ENCODE results near the gene CEACAM3.

DNA sequence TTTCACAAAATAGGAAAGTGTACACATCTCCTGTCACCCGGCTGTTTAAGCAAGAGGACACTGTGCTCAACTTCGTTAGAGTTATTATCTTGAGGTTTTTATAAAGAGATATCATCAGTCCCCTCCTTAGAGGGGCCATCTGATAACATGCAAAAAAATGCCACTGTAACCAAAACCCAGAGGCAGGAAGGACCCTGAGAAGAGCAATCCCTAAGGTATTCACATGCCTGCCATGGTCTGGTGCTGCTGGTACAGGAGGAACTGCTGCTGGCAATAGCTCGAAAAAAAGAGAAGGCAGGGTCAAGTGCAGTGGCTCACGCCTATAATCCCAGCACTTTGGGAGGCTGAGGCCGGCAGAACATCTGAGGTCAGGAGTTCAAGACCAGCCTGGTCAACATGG, 12.8 kb upstream of the CEACAM3 start:
- TF ChIP-seq, protein P1, sequence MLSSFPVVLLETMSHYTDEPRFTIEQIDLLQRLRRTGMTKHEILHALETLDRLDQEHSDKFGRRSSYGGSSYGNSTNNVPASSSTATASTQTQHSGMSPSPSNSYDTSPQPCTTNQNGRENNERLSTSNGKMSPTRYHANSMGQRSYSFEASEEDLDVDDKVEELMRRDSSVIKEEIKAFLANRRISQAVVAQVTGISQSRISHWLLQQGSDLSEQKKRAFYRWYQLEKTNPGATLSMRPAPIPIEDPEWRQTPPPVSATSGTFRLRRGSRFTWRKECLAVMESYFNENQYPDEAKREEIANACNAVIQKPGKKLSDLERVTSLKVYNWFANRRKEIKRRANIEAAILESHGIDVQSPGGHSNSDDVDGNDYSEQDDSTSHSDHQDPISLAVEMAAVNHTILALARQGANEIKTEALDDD (IDR thresholded peaks at IDR 0.05): no peak
- TF ChIP-seq POLR2A (conservative IDR thresholded peaks at IDR 0.05) (no peak), YY1 (IDR thresholded peaks at IDR 0.05; ENCODE audit: borderline replicate concordance in 1 of 3, control insufficient read depth in 1 of 3, extremely low read depth in 1 of 3, insufficient read depth in 3 of 3, insufficient read length in 1 of 3, insufficient replicate concordance in 2 of 3, low read depth in 1 of 3, low read length in 2 of 3) (no peak), RBM14 (IDR thresholded peaks at IDR 0.05; ENCODE audit: borderline replicate concordance, insufficient read depth, low read depth, low read length) (no peak), TBL1XR1 (IDR thresholded peaks at IDR 0.05; ENCODE audit: low read length in 2 of 2) (no peak), JUND (IDR thresholded peaks at IDR 0.05; ENCODE audit: borderline replicate concordance, low read depth, low read length) (no peak), JUND (tag; IDR thresholded peaks at IDR 0.05; ENCODE audit: borderline replicate concordance, low read depth, low read length) (no peak)
- TF ChIP-seq, protein P2, sequence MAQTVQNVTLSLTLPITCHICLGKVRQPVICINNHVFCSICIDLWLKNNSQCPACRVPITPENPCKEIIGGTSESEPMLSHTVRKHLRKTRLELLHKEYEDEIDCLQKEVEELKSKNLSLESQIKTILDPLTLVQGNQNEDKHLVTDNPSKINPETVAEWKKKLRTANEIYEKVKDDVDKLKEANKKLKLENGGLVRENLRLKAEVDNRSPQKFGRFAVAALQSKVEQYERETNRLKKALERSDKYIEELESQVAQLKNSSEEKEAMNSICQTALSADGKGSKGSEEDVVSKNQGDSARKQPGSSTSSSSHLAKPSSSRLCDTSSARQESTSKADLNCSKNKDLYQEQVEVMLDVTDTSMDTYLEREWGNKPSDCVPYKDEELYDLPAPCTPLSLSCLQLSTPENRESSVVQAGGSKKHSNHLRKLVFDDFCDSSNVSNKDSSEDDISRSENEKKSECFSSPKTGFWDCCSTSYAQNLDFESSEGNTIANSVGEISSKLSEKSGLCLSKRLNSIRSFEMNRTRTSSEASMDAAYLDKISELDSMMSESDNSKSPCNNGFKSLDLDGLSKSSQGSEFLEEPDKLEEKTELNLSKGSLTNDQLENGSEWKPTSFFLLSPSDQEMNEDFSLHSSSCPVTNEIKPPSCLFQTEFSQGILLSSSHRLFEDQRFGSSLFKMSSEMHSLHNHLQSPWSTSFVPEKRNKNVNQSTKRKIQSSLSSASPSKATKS (CRISPR knock-in tag; IDR thresholded peaks at IDR 0.05): no peak
- TF ChIP-seq, protein P3, sequence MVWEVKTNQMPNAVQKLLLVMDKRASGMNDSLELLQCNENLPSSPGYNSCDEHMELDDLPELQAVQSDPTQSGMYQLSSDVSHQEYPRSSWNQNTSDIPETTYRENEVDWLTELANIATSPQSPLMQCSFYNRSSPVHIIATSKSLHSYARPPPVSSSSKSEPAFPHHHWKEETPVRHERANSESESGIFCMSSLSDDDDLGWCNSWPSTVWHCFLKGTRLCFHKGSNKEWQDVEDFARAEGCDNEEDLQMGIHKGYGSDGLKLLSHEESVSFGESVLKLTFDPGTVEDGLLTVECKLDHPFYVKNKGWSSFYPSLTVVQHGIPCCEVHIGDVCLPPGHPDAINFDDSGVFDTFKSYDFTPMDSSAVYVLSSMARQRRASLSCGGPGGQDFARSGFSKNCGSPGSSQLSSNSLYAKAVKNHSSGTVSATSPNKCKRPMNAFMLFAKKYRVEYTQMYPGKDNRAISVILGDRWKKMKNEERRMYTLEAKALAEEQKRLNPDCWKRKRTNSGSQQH (CRISPR knock-in tag; IDR thresholded peaks at IDR 0.05): no peak

Measured in K562 (cell line).